Limb (tissue), 2 donors: ENCODE results near the gene SRRT.

Experiments
- DNase-seq, 2 donors: peaks; one replicate each; pipeline ENCODE4 v3.0.0-alpha.2; 2016; ENCODE audit errors: extremely low spot score in 2 of 2

SRRT gene

GRCh38 chr7:100874577-100875355 lies at the start of gene SRRT:
Gene SRRT (plus strand): TSS chr7:100875103. CDS start chr7:100875591, 488 bp downstream.
- peak; percentile 97 to 99 for DNase-seq

GRCh38 chr7:100825215-100825671 lies 49.7 kb upstream of the SRRT start:
- DNase-seq, result no peak

- DNase-seq, result no peak
Measured at GRCh38 chr7:100825751-100826513, 49.0 kb upstream of the SRRT start.

GRCh38 chr7:100826514-100827329 lies 48.2 kb upstream of the SRRT start:
- peak in 1 of 2 donors; percentile 4 for DNase-seq

GRCh38 chr7:100827330-100828226 lies 47.3 kb upstream of the SRRT start, which contains the start of gene EPHB4:
Gene EPHB4 (minus strand): TSS chr7:100827523. CDS start chr7:100827030, 493 bp downstream.
- peak; percentile 92 to 94 for DNase-seq

GRCh38 chr7:100829150-100829716 lies 45.7 kb upstream of the SRRT start:
- no peak for DNase-seq

- DNase-seq, result no peak
Measured at GRCh38 chr7:100830396-100830795, 44.5 kb upstream of the SRRT start.

GRCh38 chr7:100832281-100832633 lies 42.6 kb upstream of the SRRT start:
- no peak for DNase-seq

GRCh38 chr7:100835903-100836811 lies 38.7 kb upstream of the SRRT start:
- peak in 1 of 2 donors; percentile 58 for DNase-seq

GRCh38 chr7:100836812-100837098 lies 38.1 kb upstream of the SRRT start:
- no peak for DNase-seq

- peak; percentile 93 to 94 for DNase-seq
Measured at GRCh38 chr7:100837099-100837836, 37.6 kb upstream of the SRRT start.

GRCh38 chr7:100839361-100839760 lies 35.5 kb upstream of the SRRT start:
- no peak for DNase-seq

GRCh38 chr7:100840470-100841100 lies 34.3 kb upstream of the SRRT start:
- no peak for DNase-seq

GRCh38 chr7:100847360-100847759 lies 27.5 kb upstream of the SRRT start:
- DNase-seq, result no peak

- DNase-seq, result peak; percentile 92 to 94
Measured at GRCh38 chr7:100852048-100852872, 22.6 kb upstream of the SRRT start, which contains the start of gene SLC12A9. Gene SLC12A9 (plus strand): TSS chr7:100852713. CDS start chr7:100854198, 1,485 bp downstream.

- DNase-seq, result no peak
Measured at GRCh38 chr7:100854146-100854895, 20.6 kb upstream of the SRRT start.
